Peyer's patch (tissue), 4 donors: ENCODE results near the gene CEACAM20.

ENCODE experiments used
- CTCF ChIP-seq, 6 experiments: fragments of 450-650 bp in 4 of 6; fragments of 200-600 bp in 2 of 6; sonication (generic) in 1 of 6; IDR thresholded peaks; one replicate each; pipeline ENCODE4 v1.5.1; 2017 to 2019; ENCODE audit warnings: antibody characterized with exemption in 6 of 6, mild to moderate bottlenecking in 3 of 6, moderate library complexity in 1 of 6
- POLR2A ChIP-seq, 2 donors: fragments of 450-650 bp; IDR thresholded peaks; one replicate each; pipeline ENCODE4 v1.5.1; 2017; ENCODE audit warnings: antibody characterized with exemption in 2 of 2, mild to moderate bottlenecking in 2 of 2, moderate library complexity in 2 of 2

GRCh38 chr19:44571830-44572580, 42.5 kb upstream of the CEACAM20 start:
- TF ChIP-seq CTCF (IDR thresholded peaks at IDR 0.05) (no peak), POLR2A (IDR thresholded peaks at IDR 0.05) (no peak)
